ENCODE measurements around the gene SYNE1.

GRCh38 chr6:152378169-152378568, 259.0 kb downstream of the SYNE1 start:
- no peak for TF ChIP-seq CTCF (IDR thresholded peaks at IDR 0.05)
- TF ChIP-seq POLR2A (IDR thresholded peaks at IDR 0.05), result no peak
- TF ChIP-seq EP300 (IDR thresholded peaks at IDR 0.05), result no peak

Measured in ovary (tissue), 3 donors.